Coronary artery (tissue), 2 donors: ENCODE measurements around the gene TMEM234.

ENCODE experiments used
- DNase-seq: peaks from one replicate; pipeline ENCODE4 v3.0.0-alpha.2; 2017; ENCODE audit warnings: low spot score
- H3K27ac ChIP-seq, 2 donors: fragments of 200-600 bp; sonication (generic); one replicate each; pipeline ENCODE4 v1.5.1; 2016 to 2019
- H3K4me3 ChIP-seq: fragments of 200-600 bp; sonication (generic); 2 replicates; pipeline ENCODE4 v1.5.1; 2016; ENCODE audit warnings: mild to moderate bottlenecking, moderate library complexity
- CTCF ChIP-seq: fragments of 200-600 bp; sonication (generic); IDR thresholded peaks from one replicate; pipeline ENCODE4 v1.5.1; 2019; ENCODE audit warnings: antibody characterized with exemption

TMEM234 gene

GRCh38 chr1:32256473-32257226 lies 34.5 kb upstream of the TMEM234 start:
- no peak overlapping the region for H3K27ac ChIP-seq
- no peak for TF ChIP-seq CTCF
- no peak for DNase-seq
- H3K4me3 ChIP-seq, result no peak overlapping the region

GRCh38 chr1:32255072-32256071 lies 33.2 kb upstream of the TMEM234 start:
- no peak for TF ChIP-seq CTCF
- Histone ChIP-seq H3K27ac (no peak overlapping the region), H3K4me3 (no peak overlapping the region)
- DNase-seq, result no peak

GRCh38 chr1:32250893-32251716 lies 29.0 kb upstream of the TMEM234 start, which contains the start of gene LCK:
Gene LCK (plus strand): TSS chr1:32251265. CDS start chr1:32274330, 23,065 bp downstream.
- Histone ChIP-seq H3K27ac (peak within 1 kb of the TSS in 1 of 2 donors; percentile 64), H3K4me3 (no peak within 1 kb of the TSS)
- no peak for TF ChIP-seq CTCF
- DNase-seq, result no peak

GRCh38 chr1:32249831-32250525 lies 27.8 kb upstream of the TMEM234 start:
- peak overlapping the region in 1 of 2 donors; percentile 64 for H3K27ac ChIP-seq
- H3K4me3 ChIP-seq, result no peak overlapping the region
- no peak for DNase-seq
- TF ChIP-seq CTCF, result no peak

GRCh38 chr1:32247983-32248889 lies 26.1 kb upstream of the TMEM234 start:
- peak; percentile 80 for DNase-seq
- H3K27ac ChIP-seq, result peak overlapping the region; percentile 18 to 73
- TF ChIP-seq CTCF, result peak; percentile 86
- peak overlapping the region; percentile 52 for H3K4me3 ChIP-seq
